Pancreas (tissue), 10 donors: ENCODE measurements around the gene PEX14. TPM values are rescaled to one million over a fixed set of nuclear protein-coding genes. Genes with fewer than 3 reads are reported as not detected.
A peak's percentile ranks its signal among the peaks of the same experiment; 100 is the strongest.

ENCODE experiments used
- ATAC-seq, 4 donors: fragments of 200-7000 bp; cut with Tn5 transposase; one replicate each; pipeline versions ENCODE4 v1.8.0 to v1.9.1; 2020; ENCODE audit warnings: mild to moderate bottlenecking in 4 of 4, moderate library complexity in 4 of 4
- DNase-seq, 6 donors: peaks; one replicate each; pipeline ENCODE4 v3.0.0-alpha.2; 2020
- FAIRE-seq: peaks from 2 replicates; lab custom pipeline; 2012; peaks lifted over from hg19 to GRCh38; lab: Jason Lieb, UNC
- H3K27ac ChIP-seq, 4 donors: fragments of 200-600 bp; sonication (generic); 1 replicate in 3 of 4; 2 replicates in 1 of 4; pipeline versions ENCODE4 v1.5.0 to v1.8.0; 2020
- H3K27me3 ChIP-seq, 4 donors: fragments of 200-600 bp; one replicate each; pipeline ENCODE4 v1.8.0; 2021
- H3K36me3 ChIP-seq, 3 donors: fragments of 200-600 bp; sonication (generic) in 1 of 3; one replicate each; pipeline versions ENCODE4 v1.5.0 to v1.8.0; 2020 to 2021
- H3K4me1 ChIP-seq, 3 donors: fragments of 200-600 bp; one replicate each; pipeline ENCODE4 v1.8.0; 2021
- H3K4me3 ChIP-seq, 4 donors: fragments of 200-600 bp; sonication (generic) in 2 of 4; one replicate each; pipeline versions ENCODE4 v1.5.0 to v1.8.0; 2020 to 2021
- H3K9me3 ChIP-seq, 4 donors: fragments of 200-600 bp; one replicate each; pipeline ENCODE4 v1.8.0; 2021
- CTCF ChIP-seq, 4 donors: fragments of 200-600 bp; sonication (generic) in 3 of 4; IDR thresholded peaks; one replicate each; pipeline versions ENCODE4 v1.5.0 to v1.8.0; 2021; ENCODE audit warnings: antibody characterized with exemption in 4 of 4
- WGBS, 2 donors: extraction: QIAGEN DNeasy Blood & Tissue Kit; methylation state at CpG; one replicate each; pipeline ENCODE4 v1.1.7; 2013; 5-methylcytosine and 5-hydroxymethylcytosine counted together
- intact Hi-C, 3 donors: fragments of 100-400 bp; cut with DNase I; formaldehyde crosslinking; loops; one replicate each; pipeline versions ENCODE4 v1.11.1 to v1.14.2; 2022
- polyA plus RNA-seq, 2 donors: library from polyadenylated mRNA; stranded (reverse); fragments of 200-250 nt; gene quantifications; one replicate each; pipeline ENCODE4 v1.2.3, GENCODE V29; 2013
- total RNA-seq, 6 donors: library from RNA; stranded (reverse); fragmentation: NEBNext Ultra II Directional in 4 of 6; extraction: Animal tissue kit (Norgen Biotek cat#: 25700) in 4 of 6; gene quantifications; one replicate each; pipeline versions ENCODE4 v1.2.1 to v1.2.4, GENCODE V29; 2021 to 2023
- donor health status: healthy with polysubstance abuse.
- donor health status: DM: no; HTN: no; CAD: no; lungs with moderate emphysema.
- donor health status: DM: no; HTN: no; CAD: no.
- donor health status: control.
- donor health status: control.
- donor health status: Bipolar disorder and iron deficiency.
- donor health status: DM: yes; HTN: yes; CAD: no.
- donor health status: DM: no; HTN: no; CAD: no.
- donor health status: DM: no; HTN: no; CAD: no.
- donor health status: DM: yes; HTN: yes; CAD: no.

PEX14 gene
- total and polyA plus RNA-seq, 8 donors, result 6.0 to 12.8 (median 8.2) TPM

DNA sequence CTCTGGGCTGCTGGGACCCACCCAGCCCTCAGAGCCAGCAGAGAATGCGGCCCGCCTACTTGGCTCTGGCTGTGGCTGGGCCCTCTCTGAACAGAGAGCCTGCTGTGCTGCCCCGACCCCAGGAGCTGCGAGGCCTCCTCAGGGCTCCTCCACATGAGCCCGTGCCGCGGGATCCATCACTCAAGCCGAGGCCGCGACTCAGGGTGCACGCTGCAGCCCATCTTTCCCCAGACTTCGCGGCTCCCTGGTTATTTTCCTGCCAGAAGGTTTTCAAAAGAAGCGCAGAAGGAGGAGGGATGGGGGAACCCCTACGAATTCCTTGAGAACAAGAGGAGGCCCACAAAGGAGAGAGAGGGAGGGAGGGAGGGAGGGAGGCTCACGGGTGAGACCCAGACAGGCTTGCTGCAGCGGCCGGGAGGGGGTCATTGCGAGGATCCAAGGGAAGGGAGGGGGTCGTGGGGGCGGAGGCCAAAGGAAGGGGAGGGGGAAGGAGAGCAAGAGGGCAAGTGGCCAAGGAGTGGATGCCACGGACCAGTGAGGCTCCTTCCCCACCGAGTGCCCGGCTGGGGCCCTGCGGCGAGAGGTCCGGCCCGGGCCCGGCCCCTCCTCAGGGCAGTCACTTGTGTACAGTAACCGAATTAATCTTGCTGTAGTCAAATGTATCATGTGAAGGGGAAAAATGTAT is 174.9 kb downstream of the PEX14 start:
- H3K9me3 ChIP-seq, result no peaks in the 10 kb centered on the region
- FAIRE-seq (no peak), ATAC-seq (no peak), DNase-seq (no peak)
- no peak overlapping the region for H3K27ac ChIP-seq
- H3K4me1 ChIP-seq, result no peaks in the 10 kb centered on the region
- no peak for TF ChIP-seq CTCF (IDR thresholded peaks at IDR 0.05)
- intact Hi-C loops, result no loop called here
- H3K27me3 ChIP-seq, result no peaks in the 10 kb centered on the region
- peaks cover 2 to 14% (median 3%) of the 10 kb centered on the region in 3 donors for H3K36me3 ChIP-seq
- no peak overlapping the region for H3K4me3 ChIP-seq
- WGBS, 2 donors, result 84 to 89% methylated on average over 25 to 30 of the region's 30 CpGs

DNA sequence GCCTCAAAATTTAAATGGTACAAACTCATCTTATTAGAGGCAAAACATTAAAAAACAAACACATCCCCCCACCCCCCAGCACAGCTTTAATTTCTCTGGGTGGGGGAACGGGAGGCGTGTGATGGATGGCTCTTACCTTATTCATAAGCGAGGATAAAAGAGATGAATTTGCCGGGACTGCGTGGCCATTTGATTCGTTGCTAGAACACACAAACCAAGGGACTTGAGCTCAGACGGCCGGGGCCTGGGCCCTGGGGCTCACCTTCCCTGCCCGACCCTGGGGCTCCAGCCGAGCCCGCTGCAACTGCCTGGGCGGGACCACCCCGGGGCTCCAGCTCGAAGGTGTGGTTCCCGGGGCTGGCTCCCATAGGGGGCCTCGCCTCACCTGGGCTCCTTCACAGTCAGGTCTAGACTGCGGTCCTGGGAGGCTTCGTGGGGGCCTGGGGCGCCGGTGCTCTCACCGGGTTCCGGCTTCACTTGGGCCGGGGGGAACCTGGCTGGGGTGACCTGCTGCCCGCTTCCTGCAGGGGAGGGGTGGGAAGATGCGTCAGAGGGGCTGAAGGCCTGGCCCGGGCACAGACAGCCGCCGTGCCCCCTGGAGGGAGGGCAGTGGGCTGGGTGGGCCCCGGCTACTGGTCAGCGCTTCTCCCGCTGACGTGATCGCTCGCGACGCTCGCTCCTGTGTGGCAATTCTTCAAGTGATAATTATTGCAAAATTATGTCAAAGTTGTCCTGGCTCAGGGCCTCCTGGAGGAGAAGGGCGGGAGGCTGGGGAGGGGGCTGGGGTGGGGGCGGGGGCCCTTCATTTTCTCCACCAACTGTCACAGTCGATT is 176.0 kb downstream of the PEX14 start:
- Histone ChIP-seq H3K27me3 (no peaks in the 10 kb centered on the region), H3K9me3 (no peaks in the 10 kb centered on the region), H3K27ac (no peak overlapping the region), H3K4me1 (no peaks in the 10 kb centered on the region), H3K4me3 (no peak overlapping the region), H3K36me3 (peaks cover 0 to 11% (median 1%) of the 10 kb centered on the region in 3 donors)
- intact Hi-C loops, result no loop called here
- WGBS, 2 donors, result 86 to 88% methylated on average over 40 of the region's 40 CpGs
- no peak for TF ChIP-seq CTCF (IDR thresholded peaks at IDR 0.05)
- no peak for FAIRE-seq
- no peak for DNase-seq
- ATAC-seq, result no peak

DNA sequence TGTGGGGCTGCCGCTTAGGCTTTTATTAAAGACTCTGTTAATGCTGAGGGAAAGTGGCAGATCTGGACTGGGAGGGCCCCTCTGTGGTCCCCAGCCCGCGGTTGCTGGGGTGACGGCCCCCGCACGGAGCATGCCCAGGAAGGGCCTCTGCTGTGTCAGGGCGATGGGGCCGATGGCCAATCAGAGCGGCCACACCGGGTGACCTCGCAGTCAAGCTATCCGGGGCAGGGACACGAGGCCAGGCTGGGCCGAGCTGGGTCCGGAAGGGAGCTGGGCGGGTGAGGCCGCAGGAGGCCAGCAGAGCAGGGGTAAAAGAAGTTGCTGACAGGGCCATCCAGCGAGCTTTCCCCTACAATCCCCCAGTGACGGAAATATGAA is 176.6 kb downstream of the PEX14 start:
- H3K4me1 ChIP-seq, result no peaks in the 10 kb centered on the region
- no peaks in the 10 kb centered on the region for H3K9me3 ChIP-seq
- no peak overlapping the region for H3K4me3 ChIP-seq
- FAIRE-seq (no peak), DNase-seq (no peak), ATAC-seq (no peak)
- H3K27me3 ChIP-seq, result no peaks in the 10 kb centered on the region
- H3K36me3 ChIP-seq, result peaks cover 0 to 7% (median 0%) of the 10 kb centered on the region in 3 donors
- TF ChIP-seq CTCF (IDR thresholded peaks at IDR 0.05), result no peak
- intact Hi-C loops, result no loop called here
- no peak overlapping the region for H3K27ac ChIP-seq
- WGBS, 2 donors, result 82 to 88% methylated on average over 19 of the region's 19 CpGs

DNA sequence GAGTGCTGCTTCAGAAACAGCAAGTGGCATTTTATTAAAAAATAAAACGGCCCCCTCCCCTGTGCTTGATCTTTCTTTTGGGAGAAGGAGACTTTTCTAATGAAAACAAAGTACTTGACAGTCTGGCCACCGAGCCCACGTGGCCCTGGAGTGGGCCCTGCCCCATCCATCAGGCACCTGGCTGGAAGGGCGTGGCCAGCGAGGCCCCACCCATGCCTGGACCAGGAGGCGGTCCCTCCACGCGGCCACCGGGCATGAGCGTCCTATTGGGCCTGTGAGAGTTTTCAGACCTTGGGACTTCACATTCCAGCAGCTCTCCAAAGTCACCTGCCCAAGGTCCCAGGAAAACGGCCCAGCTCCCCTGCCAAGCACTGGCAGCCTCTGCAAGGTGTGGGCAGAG is 177.0 kb downstream of the PEX14 start:
- no peaks in the 10 kb centered on the region for H3K27me3 ChIP-seq
- DNase-seq (peak in 1 of 6 donors; percentile 42), ATAC-seq (peak in 3 of 4 donors; percentile 47 to 86 (median 63)), FAIRE-seq (no peak)
- 32 to 40% methylated on average over 10 to 11 of the region's 11 CpGs for WGBS, 2 donors
- no peak overlapping the region for H3K4me3 ChIP-seq
- peaks cover 0 to 7% (median 0%) of the 10 kb centered on the region in 3 donors for H3K36me3 ChIP-seq
- H3K4me1 ChIP-seq, result no peaks in the 10 kb centered on the region
- no peaks in the 10 kb centered on the region for H3K9me3 ChIP-seq
- no peak overlapping the region for H3K27ac ChIP-seq
- no peak for TF ChIP-seq CTCF (IDR thresholded peaks at IDR 0.05)
- intact Hi-C loops, result no loop called here
